ENCODE measurements around the gene PARD3B.

The PARD3B gene

DNA sequence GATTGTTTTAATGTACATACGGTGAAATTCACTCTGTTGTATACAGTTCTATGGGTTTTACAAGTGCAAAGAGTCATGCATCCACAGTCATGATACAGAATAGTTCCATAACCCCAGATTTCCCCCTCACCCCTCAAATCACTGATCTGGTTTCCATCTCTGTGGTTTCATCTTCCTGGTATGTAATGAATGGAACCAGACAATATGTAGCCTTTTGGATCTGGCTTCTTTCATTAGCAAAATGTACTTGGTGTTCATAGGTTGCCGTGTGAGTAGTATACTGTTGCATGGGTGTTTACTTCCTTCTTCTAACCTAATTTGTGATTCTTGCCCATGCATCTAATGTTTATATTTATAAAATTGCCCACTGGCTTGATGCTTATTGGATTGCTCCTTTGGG lies 838.3 kb downstream of the PARD3B start:
- DNase-seq (ENCODE audit: low read depth): no peak
- TF ChIP-seq, protein P1, sequence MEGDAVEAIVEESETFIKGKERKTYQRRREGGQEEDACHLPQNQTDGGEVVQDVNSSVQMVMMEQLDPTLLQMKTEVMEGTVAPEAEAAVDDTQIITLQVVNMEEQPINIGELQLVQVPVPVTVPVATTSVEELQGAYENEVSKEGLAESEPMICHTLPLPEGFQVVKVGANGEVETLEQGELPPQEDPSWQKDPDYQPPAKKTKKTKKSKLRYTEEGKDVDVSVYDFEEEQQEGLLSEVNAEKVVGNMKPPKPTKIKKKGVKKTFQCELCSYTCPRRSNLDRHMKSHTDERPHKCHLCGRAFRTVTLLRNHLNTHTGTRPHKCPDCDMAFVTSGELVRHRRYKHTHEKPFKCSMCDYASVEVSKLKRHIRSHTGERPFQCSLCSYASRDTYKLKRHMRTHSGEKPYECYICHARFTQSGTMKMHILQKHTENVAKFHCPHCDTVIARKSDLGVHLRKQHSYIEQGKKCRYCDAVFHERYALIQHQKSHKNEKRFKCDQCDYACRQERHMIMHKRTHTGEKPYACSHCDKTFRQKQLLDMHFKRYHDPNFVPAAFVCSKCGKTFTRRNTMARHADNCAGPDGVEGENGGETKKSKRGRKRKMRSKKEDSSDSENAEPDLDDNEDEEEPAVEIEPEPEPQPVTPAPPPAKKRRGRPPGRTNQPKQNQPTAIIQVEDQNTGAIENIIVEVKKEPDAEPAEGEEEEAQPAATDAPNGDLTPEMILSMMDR (conservative IDR thresholded peaks at IDR 0.05; ENCODE audit: low read depth, low read length): no peak
- H3K4me3 ChIP-seq (ENCODE audit: low read length): no peak overlapping the region

GRCh38 chr2:205386109-205386508 lies 840.8 kb downstream of the PARD3B start:
- DNase-seq (ENCODE audit: low read depth): no peak
- H3K4me3 ChIP-seq (ENCODE audit: low read length): no peak overlapping the region
- TF ChIP-seq, protein P1 (conservative IDR thresholded peaks at IDR 0.05; ENCODE audit: low read depth, low read length): no peak

DNA sequence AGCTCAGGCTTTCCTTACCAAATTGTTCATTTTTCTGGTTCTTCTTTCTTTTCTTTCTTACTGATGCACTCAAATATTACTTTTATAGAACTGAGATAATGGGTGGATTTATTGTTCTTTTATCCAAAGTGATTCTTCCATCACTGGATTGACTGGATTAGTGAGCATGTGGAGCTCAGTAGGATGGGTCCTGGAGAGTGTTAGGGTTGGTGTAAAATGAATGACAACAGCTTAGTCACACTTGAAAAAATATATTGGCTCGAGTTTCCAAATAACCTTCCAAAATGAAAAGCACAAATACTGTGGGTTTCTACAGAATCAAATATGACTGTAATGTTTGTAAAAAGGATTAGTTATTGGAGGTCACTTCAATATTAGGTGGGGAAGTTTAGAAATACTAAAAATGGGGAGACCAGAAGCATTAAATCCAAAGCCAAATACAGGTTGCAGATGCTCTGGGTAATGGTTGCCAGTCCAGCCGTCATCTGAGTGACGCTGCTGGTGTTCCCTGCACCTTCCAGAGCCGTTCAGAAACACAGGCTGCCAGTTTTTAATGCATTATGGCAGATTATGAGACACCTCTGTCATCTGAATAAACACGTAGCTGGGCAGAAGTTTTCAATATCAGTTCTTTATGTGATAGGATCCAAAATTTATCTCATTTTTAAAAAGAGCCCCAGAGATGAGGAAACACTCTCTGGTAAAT lies 842.2 kb downstream of the PARD3B start:
- no peak overlapping the region for H3K4me3 ChIP-seq (ENCODE audit: low read length)
- TF ChIP-seq, protein P1 (conservative IDR thresholded peaks at IDR 0.05; ENCODE audit: low read depth, low read length): no peak
- DNase-seq (ENCODE audit: low read depth): no peak

DNA sequence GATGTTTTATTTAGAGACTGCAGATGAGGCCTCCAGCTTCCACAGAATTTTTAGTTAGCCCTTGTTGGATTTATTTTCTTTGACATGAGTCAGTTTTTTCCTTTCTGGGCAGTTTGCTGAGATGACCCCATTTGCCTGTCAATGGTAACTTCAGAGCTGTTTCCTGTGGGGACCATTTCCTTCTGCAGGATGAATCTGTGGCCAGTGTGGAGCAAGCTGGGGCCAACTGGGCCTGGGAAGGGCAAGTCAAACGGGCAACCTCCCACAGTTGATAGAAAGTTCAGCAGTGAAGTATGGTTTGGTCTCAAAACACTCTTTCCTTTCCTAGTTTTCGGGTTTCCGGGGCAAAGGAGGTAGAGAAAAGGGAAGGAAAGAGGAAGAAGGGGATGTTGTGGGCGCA lies 845.6 kb downstream of the PARD3B start:
- TF ChIP-seq, protein P1 (conservative IDR thresholded peaks at IDR 0.05; ENCODE audit: low read depth, low read length): no peak
- no peak for DNase-seq (ENCODE audit: low read depth)
- H3K4me3 ChIP-seq (ENCODE audit: low read length): no peak overlapping the region

- H3K4me3 ChIP-seq (ENCODE audit: low read length): no peak overlapping the region
- TF ChIP-seq, protein P1 (conservative IDR thresholded peaks at IDR 0.05; ENCODE audit: low read depth, low read length): no peak
Observed at GRCh38 chr2:205401511-205401910, 856.2 kb downstream of the PARD3B start.

DNA sequence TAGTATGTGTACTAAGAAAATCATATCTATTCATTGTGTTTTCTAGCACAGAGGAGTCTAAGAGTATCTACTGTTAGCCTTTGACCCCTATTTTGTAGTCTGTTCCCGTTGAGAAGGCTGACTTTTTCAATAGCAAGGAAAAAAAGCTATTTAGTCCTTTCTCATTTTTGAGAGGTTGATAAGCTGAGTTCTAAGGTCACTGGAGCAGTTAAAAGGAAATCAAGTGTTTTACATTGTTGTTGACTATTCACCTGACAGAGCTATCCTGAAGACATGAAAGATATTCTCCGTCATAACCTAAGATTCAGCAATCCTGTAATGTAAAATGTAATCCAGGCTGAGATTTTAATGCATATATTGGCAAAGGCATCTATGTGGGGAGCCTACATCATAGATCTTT lies 856.7 kb downstream of the PARD3B start:
- TF ChIP-seq, protein P1 (conservative IDR thresholded peaks at IDR 0.05; ENCODE audit: low read depth, low read length): no peak
- no peak overlapping the region for H3K4me3 ChIP-seq (ENCODE audit: low read length)
- no peak for DNase-seq (ENCODE audit: low read depth)

More at GRCh38 chr2:205401511-205401910, 856.2 kb downstream of the PARD3B start:
- no peak for DNase-seq (ENCODE audit: low read depth)

- H3K4me3 ChIP-seq (ENCODE audit: low read length): no peak overlapping the region
- DNase-seq (ENCODE audit: low read depth): no peak
- TF ChIP-seq, protein P1 (conservative IDR thresholded peaks at IDR 0.05; ENCODE audit: low read depth, low read length): no peak
Observed at GRCh38 chr2:205403244-205403825, 858.1 kb downstream of the PARD3B start.

Measured in retinal pigment epithelial cell (primary cell).